Stomach smooth muscle (tissue), 2 donors: ENCODE measurements around the gene THAP8.
"Not testable (repeated sequence)": the region's sequence is repeated elsewhere in the genome, so short reads cannot be mapped to it uniquely, and the experiment has no call there.

Experiments used
- H3K27ac ChIP-seq: one replicate; pipeline ENCODE4 v1.7.0; 2013; ENCODE audit warnings: mild to moderate bottlenecking, low read length, inconsistent platforms
- H3K27me3 ChIP-seq, 2 donors: one replicate each; pipeline ENCODE4 v1.7.0; 2013; ENCODE audit warnings: low read length in 2 of 2; ENCODE audit not compliant: insufficient read depth in 2 of 2, control insufficient read depth in 1 of 2
- H3K36me3 ChIP-seq, 2 donors: one replicate each; pipeline ENCODE4 v1.7.0; 2013; ENCODE audit warnings: low read length in 2 of 2; ENCODE audit not compliant: control insufficient read depth in 2 of 2, insufficient read depth in 2 of 2
- H3K4me1 ChIP-seq: one replicate; pipeline ENCODE4 v1.7.0; 2013; ENCODE audit warnings: low read length; ENCODE audit not compliant: control insufficient read depth, insufficient read depth
- H3K4me3 ChIP-seq, 2 donors: one replicate each; pipeline ENCODE4 v1.7.0; 2013; ENCODE audit warnings: low read length in 2 of 2
- H3K9ac ChIP-seq, 2 donors: one replicate each; pipeline ENCODE4 v1.7.0; 2013; ENCODE audit warnings: low read length in 2 of 2, mild to moderate bottlenecking in 1 of 2
- H3K9me3 ChIP-seq, 2 donors: one replicate each; pipeline ENCODE4 v1.7.0; 2013; ENCODE audit warnings: low read length in 2 of 2; ENCODE audit not compliant: control insufficient read depth in 2 of 2
- donor health status: healthy.
- donor health status: Pancreatic carcinoma.

The THAP8 gene

DNA sequence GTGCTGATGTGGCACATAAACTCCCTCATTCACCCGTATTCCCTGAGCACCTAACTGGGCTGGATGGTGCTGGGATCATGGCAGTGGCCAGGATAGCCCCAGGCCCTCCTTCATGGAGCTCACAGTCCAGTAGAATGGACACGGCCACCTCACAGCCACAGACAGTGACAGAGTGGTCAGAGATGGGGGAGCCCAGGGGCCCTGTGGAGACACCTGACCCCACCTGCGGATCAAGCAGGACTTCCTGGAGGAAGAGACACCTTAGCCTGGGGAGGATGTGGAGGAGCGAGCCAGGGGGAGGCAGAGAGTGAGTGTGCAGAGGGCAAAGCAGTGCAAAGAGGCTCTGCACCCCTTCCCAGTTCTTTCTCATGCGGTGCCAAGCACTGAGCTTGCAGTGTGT is 35.8 kb upstream of the THAP8 start:
- no peaks in the 10 kb centered on the region for H3K4me1 ChIP-seq
- no peaks in the 10 kb centered on the region for H3K27me3 ChIP-seq
- no peaks in the 10 kb centered on the region for H3K36me3 ChIP-seq
- no peak overlapping the region for H3K27ac ChIP-seq
- H3K9me3 ChIP-seq, result no peaks in the 10 kb centered on the region
- H3K4me3 ChIP-seq, result no peak overlapping the region
- no peak overlapping the region for H3K9ac ChIP-seq

GRCh38 chr19:36086326-36086725 is 32.2 kb upstream of the THAP8 start:
- Histone ChIP-seq H3K9me3 (no peaks in the 10 kb centered on the region), H3K4me1 (no peaks in the 10 kb centered on the region), H3K4me3 (no peak overlapping the region), H3K27ac (no peak overlapping the region), H3K36me3 (no peaks in the 10 kb centered on the region), H3K27me3 (no peaks in the 10 kb centered on the region), H3K9ac (no peak overlapping the region)

DNA sequence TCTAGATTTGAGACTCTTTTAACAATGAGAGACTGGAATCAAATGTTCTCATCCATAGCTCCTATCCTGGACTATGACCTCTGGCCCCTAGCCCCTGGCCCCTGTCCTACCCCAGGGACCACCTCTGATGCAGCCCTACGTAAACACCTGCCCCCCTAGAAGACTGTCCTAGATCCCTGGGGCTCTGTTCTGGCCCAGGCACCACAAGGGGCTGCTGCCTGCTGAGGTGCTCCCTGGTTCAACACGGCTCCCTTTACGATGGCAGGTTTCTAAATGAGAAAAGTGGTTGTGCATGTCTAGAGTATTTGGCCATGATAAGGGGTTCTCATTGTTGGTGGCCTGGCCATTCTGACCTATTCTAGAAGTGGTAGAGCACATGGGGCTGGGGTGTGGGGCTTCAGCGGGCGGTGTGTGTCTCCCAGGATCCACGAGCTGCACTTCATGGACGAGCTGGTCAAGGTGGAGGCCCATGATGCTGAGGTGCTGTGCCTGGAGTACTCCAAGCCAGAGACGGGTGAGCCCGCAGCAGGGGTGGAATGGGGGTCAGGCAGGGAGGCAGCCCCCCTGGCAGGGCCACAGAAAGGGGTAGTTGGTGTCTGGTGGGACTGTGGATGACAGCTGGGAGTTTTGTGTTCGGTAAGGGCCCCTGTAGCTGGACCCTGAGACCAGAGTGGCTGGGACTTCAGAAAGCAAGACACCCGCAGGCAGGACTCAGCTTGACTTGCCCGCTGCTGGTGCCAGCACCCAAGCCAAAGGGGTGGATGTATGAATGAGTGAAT is 30.3 kb upstream of the THAP8 start:
- no peaks in the 10 kb centered on the region for H3K9me3 ChIP-seq
- no peaks in the 10 kb centered on the region for H3K36me3 ChIP-seq
- no peak overlapping the region for H3K27ac ChIP-seq
- H3K4me1 ChIP-seq, result no peaks in the 10 kb centered on the region
- no peak overlapping the region for H3K9ac ChIP-seq
- H3K4me3 ChIP-seq, result no peak overlapping the region
- H3K27me3 ChIP-seq, result no peaks in the 10 kb centered on the region

DNA sequence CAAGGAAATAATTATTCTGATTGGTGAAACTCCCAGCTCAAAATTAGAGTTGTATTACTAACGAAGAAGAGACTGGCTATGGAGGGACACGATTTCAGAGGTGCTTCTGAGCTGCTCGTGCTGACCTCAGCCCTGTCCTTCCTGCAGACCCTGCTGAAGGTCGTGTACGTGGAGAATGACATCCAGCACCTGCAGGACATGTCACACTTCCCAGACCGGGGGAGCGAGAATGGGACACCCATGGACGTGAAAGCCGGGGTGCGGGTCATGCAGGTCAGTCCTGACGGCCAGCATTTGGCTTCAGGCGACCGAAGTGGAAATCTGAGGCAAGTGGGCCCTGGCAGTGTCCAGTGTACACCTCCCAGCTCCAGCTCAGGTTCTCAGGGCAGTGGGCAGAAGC is 28.8 kb upstream of the THAP8 start:
- H3K27me3 ChIP-seq, result no peaks in the 10 kb centered on the region
- H3K4me1 ChIP-seq, result no peaks in the 10 kb centered on the region
- H3K4me3 ChIP-seq, result no peak overlapping the region
- H3K36me3 ChIP-seq, result no peaks in the 10 kb centered on the region
- no peaks in the 10 kb centered on the region for H3K9me3 ChIP-seq
- H3K9ac ChIP-seq, result no peak overlapping the region
- no peak overlapping the region for H3K27ac ChIP-seq

- Histone ChIP-seq H3K36me3 (no peaks in the 10 kb centered on the region), H3K4me1 (no peaks in the 10 kb centered on the region)
These were observed 27.8 kb upstream of the THAP8 start for GRCh38 chr19:36081894-36082293.

GRCh38 chr19:36081385-36081784 is 27.3 kb upstream of the THAP8 start:
- Histone ChIP-seq H3K4me3 (no peak overlapping the region), H3K9me3 (no peaks in the 10 kb centered on the region), H3K9ac (no peak overlapping the region), H3K36me3 (no peaks in the 10 kb centered on the region), H3K27me3 (no peaks in the 10 kb centered on the region), H3K27ac (no peak overlapping the region), H3K4me1 (no peaks in the 10 kb centered on the region)

More at GRCh38 chr19:36081894-36082293, 27.8 kb upstream of the THAP8 start:
- Histone ChIP-seq H3K27ac (no peak overlapping the region), H3K9me3 (no peaks in the 10 kb centered on the region), H3K27me3 (no peaks in the 10 kb centered on the region), H3K9ac (no peak overlapping the region), H3K4me3 (no peak overlapping the region)

- Histone ChIP-seq H3K27me3 (no peaks in the 10 kb centered on the region), H3K27ac (no peak overlapping the region), H3K9me3 (no peaks in the 10 kb centered on the region), H3K4me3 (no peak overlapping the region), H3K36me3 (no peaks in the 10 kb centered on the region), H3K4me1 (no peaks in the 10 kb centered on the region), H3K9ac (no peak overlapping the region)
These were observed 25.4 kb upstream of the THAP8 start for GRCh38 chr19:36079389-36079945.

DNA sequence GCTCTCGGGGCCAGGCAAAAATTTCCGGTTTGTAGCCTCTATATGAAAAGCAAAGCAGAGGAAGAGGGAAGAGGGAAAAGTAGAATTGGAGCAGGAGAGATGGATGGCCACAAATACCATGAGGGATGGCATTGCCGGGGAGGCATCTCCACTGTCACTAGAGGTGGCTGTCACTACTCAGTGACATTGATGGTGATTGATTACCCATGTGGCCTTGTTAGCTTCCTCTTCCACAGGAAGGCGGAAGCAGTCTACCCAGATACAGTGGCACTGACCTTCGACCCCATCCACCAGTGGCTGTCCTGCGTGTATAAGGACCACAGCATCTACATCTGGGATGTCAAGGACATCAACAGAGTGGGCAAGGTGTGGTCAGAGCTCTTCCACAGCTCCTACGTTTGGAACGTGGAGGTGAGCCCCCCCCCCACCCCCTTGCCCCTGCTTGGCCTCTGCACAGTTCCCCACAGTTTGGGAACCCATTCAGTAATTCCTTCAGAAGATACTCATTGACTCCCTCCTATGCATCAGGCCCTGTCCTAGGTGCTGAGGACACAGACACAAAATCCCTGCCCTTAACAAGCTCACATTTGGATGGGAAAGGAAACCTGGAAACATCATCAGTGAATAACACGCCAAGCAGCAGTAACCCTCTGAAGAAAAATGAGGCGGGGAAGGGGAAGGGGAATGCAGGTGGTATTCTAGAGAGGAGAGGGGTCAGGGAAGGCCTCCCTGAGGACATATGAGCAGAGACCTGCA is 19.2 kb upstream of the THAP8 start:
- no peak overlapping the region for H3K9ac ChIP-seq
- no peaks in the 10 kb centered on the region for H3K36me3 ChIP-seq
- H3K27me3 ChIP-seq, result no peaks in the 10 kb centered on the region
- no peaks in the 10 kb centered on the region for H3K4me1 ChIP-seq
- no peaks in the 10 kb centered on the region for H3K9me3 ChIP-seq
- no peak overlapping the region for H3K27ac ChIP-seq
- H3K4me3 ChIP-seq, result no peak overlapping the region

- no peak overlapping the region for H3K27ac ChIP-seq
- no peak overlapping the region for H3K9ac ChIP-seq
- H3K4me1 ChIP-seq, result no peaks in the 10 kb centered on the region
- no peaks in the 10 kb centered on the region for H3K36me3 ChIP-seq
- H3K4me3 ChIP-seq, result no peak overlapping the region
- H3K27me3 ChIP-seq, result no peaks in the 10 kb centered on the region
- H3K9me3 ChIP-seq, result no peaks in the 10 kb centered on the region
These were observed 18.0 kb upstream of the THAP8 start for GRCh38 chr19:36072081-36072480.

DNA sequence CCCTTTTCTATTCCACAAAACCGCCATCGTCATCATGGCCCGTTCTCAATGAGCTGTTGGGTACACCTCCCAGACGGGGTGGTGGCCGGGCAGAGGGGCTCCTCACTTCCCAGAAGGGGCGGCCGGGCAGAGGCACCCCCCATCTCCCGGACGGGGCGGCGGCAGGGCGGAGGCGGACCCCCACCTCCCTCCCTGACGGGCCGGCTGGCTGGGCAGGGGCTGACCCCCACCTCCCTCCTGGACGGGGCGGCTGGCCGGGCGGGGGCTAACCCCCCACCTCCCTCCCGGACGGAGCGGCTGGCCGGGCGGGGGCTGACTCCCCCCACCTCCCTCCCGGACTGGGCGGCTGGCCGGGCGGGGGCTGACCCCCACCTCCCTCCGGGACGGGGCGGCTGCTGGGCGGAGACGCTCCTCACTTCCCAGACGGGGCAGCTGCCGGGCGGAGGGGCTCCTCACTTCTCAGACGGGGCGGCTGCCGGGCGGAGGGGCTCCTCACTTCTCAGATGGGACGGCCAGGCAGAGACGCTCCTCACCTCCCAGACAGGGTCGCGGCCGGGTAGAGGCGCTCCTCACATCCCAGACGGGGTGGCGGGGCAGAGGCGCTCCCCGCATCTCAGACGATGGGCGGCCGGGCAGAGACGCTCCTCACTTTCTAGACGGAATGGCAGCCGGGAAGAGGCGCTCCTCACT is 14.9 kb upstream of the THAP8 start:
- not testable (repeated sequence) for H3K27ac ChIP-seq, H3K27me3 ChIP-seq, H3K4me1 ChIP-seq, H3K9me3 ChIP-seq, H3K9ac ChIP-seq, H3K36me3 ChIP-seq, H3K4me3 ChIP-seq
